ENCODE results near the gene DNM3. TPM values are rescaled to one million over a fixed set of nuclear protein-coding genes. Genes with fewer than 3 reads are reported as not detected.

The DNM3 gene
- total RNA-seq, 1 experiment from 2014 or later = 3.1 TPM

GRCh38 chr1:172324086-172324485 is 482.8 kb downstream of the DNM3 start:
- no peak for DNase-seq (ENCODE audit: low read depth)

GRCh38 chr1:172324761-172325160 is 483.5 kb downstream of the DNM3 start:
- no peak for DNase-seq (ENCODE audit: low read depth)

- peak; percentile 86 for DNase-seq (ENCODE audit: low read depth)
Measured at GRCh38 chr1:172325531-172325930, 484.2 kb downstream of the DNM3 start.

GRCh38 chr1:172326136-172326535 is 484.8 kb downstream of the DNM3 start:
- peak; percentile 47 for DNase-seq (ENCODE audit: low read depth)

- DNase-seq (ENCODE audit: low read depth) = no peak
Measured at GRCh38 chr1:172328266-172328665, 487.0 kb downstream of the DNM3 start.

- no peak for DNase-seq (ENCODE audit: low read depth)
Measured at GRCh38 chr1:172332230-172332629, 490.9 kb downstream of the DNM3 start.

GRCh38 chr1:172335377-172335776 is 494.1 kb downstream of the DNM3 start:
- DNase-seq (ENCODE audit: low read depth) = no peak

GRCh38 chr1:172338295-172338735 is 497.0 kb downstream of the DNM3 start:
- DNase-seq (ENCODE audit: low read depth) = no peak

- no peak for DNase-seq (ENCODE audit: low read depth)
Measured at GRCh38 chr1:172339842-172340241, 498.5 kb downstream of the DNM3 start.

GRCh38 chr1:172340520-172340919 is 499.2 kb downstream of the DNM3 start:
- DNase-seq (ENCODE audit: low read depth) = no peak

GRCh38 chr1:172341697-172342096 is 500.4 kb downstream of the DNM3 start:
- no peak for DNase-seq (ENCODE audit: low read depth)

GRCh38 chr1:172342584-172343239 is 501.4 kb downstream of the DNM3 start:
- no peak for DNase-seq (ENCODE audit: low read depth)

GRCh38 chr1:172343240-172344160 is 502.2 kb downstream of the DNM3 start:
- peak; percentile 91 for DNase-seq (ENCODE audit: low read depth)

GRCh38 chr1:172344444-172344843 is 503.1 kb downstream of the DNM3 start:
- no peak for DNase-seq (ENCODE audit: low read depth)

GRCh38 chr1:172345077-172345476 is 503.8 kb downstream of the DNM3 start:
- no peak for DNase-seq (ENCODE audit: low read depth)

GRCh38 chr1:172347416-172347815 is 506.1 kb downstream of the DNM3 start:
- DNase-seq (ENCODE audit: low read depth) = no peak

GRCh38 chr1:172350856-172351255 is 509.6 kb downstream of the DNM3 start:
- DNase-seq (ENCODE audit: low read depth) = peak; percentile 31

- peak; percentile 47 for DNase-seq (ENCODE audit: low read depth)
Measured at GRCh38 chr1:172351346-172351745, 510.0 kb downstream of the DNM3 start.

GRCh38 chr1:172351754-172352161 is 510.5 kb downstream of the DNM3 start:
- peak; percentile 68 for DNase-seq (ENCODE audit: low read depth)

GRCh38 chr1:172352435-172352834 is 511.1 kb downstream of the DNM3 start:
- peak; percentile 87 for DNase-seq (ENCODE audit: low read depth)

- DNase-seq (ENCODE audit: low read depth) = no peak
Measured at GRCh38 chr1:172354291-172355274, 513.3 kb downstream of the DNM3 start.

GRCh38 chr1:172356620-172357019 is 515.3 kb downstream of the DNM3 start:
- peak; percentile 92 for DNase-seq (ENCODE audit: low read depth)

Data from M059J (cell line).